IPS DF 4.7 (cell line): ENCODE results near the gene TMEM176A.
A peak's percentile ranks its signal among the peaks of the same experiment; 100 is the strongest.
"Not testable (repeated sequence)": the region's sequence is repeated elsewhere in the genome, so short reads cannot be mapped to it uniquely, and the experiment has no call there.

Source experiments
- DNase-seq: peaks from one replicate; pipeline ENCODE4 v3.0.0-alpha.2; 2013; ENCODE audit warnings: low spot score; ENCODE audit errors: extremely low read depth

The TMEM176A gene

GRCh38 chr7:150800581-150801241 is at the start of gene TMEM176A:
TMEM176A (plus strand) TSS chr7:150800769; CDS start chr7:150801551, 782 bp downstream.
- DNase-seq, result no peak

- no peak for DNase-seq
These were observed 48.9 kb upstream of the TMEM176A start for GRCh38 chr7:150751702-150752101.

GRCh38 chr7:150753239-150753638 is 47.3 kb upstream of the TMEM176A start:
- DNase-seq, result no peak

- no peak for DNase-seq
These were observed 46.6 kb upstream of the TMEM176A start for GRCh38 chr7:150753826-150754603.

- DNase-seq, result no peak
These were observed 45.6 kb upstream of the TMEM176A start for GRCh38 chr7:150754951-150755350.

- DNase-seq, result no peak
These were observed 45.0 kb upstream of the TMEM176A start for GRCh38 chr7:150755473-150756099.

- no peak for DNase-seq
These were observed 44.4 kb upstream of the TMEM176A start for GRCh38 chr7:150756166-150756565.

- no peak for DNase-seq
These were observed 43.7 kb upstream of the TMEM176A start for GRCh38 chr7:150756858-150757257.

GRCh38 chr7:150759479-150759878 is 41.1 kb upstream of the TMEM176A start:
- DNase-seq, result no peak

- no peak for DNase-seq
These were observed 34.2 kb upstream of the TMEM176A start for GRCh38 chr7:150766334-150766709.

GRCh38 chr7:150769768-150770167 is 30.8 kb upstream of the TMEM176A start:
- DNase-seq, result no peak

GRCh38 chr7:150774131-150774530 is 26.4 kb upstream of the TMEM176A start:
- not testable (repeated sequence) for DNase-seq

- DNase-seq, result no peak
These were observed 22.4 kb upstream of the TMEM176A start for GRCh38 chr7:150778014-150778737.

GRCh38 chr7:150778738-150779301 is 21.7 kb upstream of the TMEM176A start:
- DNase-seq, result peak; percentile 60

GRCh38 chr7:150780292-150780691 is 20.3 kb upstream of the TMEM176A start:
- DNase-seq, result no peak

- DNase-seq, result no peak
These were observed 19.5 kb upstream of the TMEM176A start for GRCh38 chr7:150781103-150781502.

GRCh38 chr7:150781961-150782360 is 18.6 kb upstream of the TMEM176A start:
- no peak for DNase-seq

GRCh38 chr7:150784120-150784736 is 16.3 kb upstream of the TMEM176A start:
- DNase-seq, result no peak

- DNase-seq, result no peak
These were observed 15.6 kb upstream of the TMEM176A start for GRCh38 chr7:150784954-150785353.

- DNase-seq, result no peak
These were observed 13.0 kb upstream of the TMEM176A start for GRCh38 chr7:150787321-150788281.
